GM12874 (cell line): ENCODE data around the gene TRPM3.

Experiments
- CTCF ChIP-seq: IDR thresholded peaks from 2 replicates; pipeline ENCODE4 v1.5.1; 2011; ENCODE audit warnings: low read depth, mild to moderate bottlenecking, control low read depth, low read length, moderate library complexity; ENCODE audit not compliant: insufficient read depth

The TRPM3 gene

GRCh38 chr9:70629080-70629685 lies 492.2 kb downstream of the TRPM3 start:
- TF ChIP-seq CTCF: peak; percentile 23; the same call in 1 of the 2 replicates

- no peak for TF ChIP-seq CTCF
Observed at GRCh38 chr9:70625078-70625477, 496.3 kb downstream of the TRPM3 start.

- TF ChIP-seq CTCF: no peak
Observed at GRCh38 chr9:70618784-70619183, 502.6 kb downstream of the TRPM3 start.

GRCh38 chr9:70617033-70617828 lies 504.2 kb downstream of the TRPM3 start:
- TF ChIP-seq CTCF: no peak

GRCh38 chr9:70616228-70616990 lies 505.0 kb downstream of the TRPM3 start:
- no peak for TF ChIP-seq CTCF

GRCh38 chr9:70615464-70616138 lies 505.8 kb downstream of the TRPM3 start:
- TF ChIP-seq CTCF: no peak
